ENCODE data around the gene ELP2.

The ELP2 gene

DNA sequence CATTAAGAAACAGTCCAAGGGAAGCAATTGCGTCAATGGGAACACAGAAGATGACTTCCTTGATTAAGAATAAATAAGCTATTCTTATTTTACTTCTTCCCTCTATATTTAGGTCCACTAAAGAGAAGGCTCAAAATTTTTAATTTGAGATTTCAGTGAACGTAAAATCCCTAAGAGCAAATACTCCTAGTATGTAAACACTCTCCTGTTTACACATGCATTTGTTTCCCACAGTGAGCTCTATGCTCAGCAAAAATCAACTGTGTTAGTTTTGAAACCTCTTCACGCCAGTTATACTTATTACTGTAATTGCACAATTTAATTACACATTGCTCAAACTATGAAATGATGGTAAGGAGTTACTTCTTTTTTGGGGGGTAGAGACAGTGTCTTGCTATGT lies 9.4 kb upstream of the ELP2 start:
- DNase-seq (ENCODE audit: low read depth): no peak

DNA sequence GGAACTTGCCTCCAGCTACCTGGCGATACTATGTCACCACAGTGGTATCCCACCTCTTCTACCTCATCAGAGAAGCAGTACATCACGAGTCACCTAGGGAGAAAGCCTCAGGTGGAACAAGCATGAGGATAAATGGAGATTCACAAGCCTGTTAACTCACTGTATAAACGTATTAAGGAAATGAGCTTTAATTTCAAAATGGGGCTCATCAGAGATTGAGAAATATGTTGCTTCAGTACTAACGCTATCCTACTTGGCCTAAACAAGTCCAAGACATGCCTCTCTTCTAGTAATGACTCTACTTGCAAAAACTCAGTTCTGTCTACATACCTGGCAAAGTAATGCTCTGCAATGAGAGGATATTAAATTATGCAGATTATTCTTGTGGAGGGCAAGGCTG lies 4.9 kb upstream of the ELP2 start:
- DNase-seq (ENCODE audit: low read depth): no peak

GRCh38 chr18:36126668-36127067 lies 3.0 kb upstream of the ELP2 start:
- no peak for DNase-seq (ENCODE audit: low read depth)

- DNase-seq (ENCODE audit: low read depth): no peak
These were observed 1.7 kb upstream of the ELP2 start for GRCh38 chr18:36127836-36128529.

GRCh38 chr18:36128530-36128870 lies 1.2 kb upstream of the ELP2 start:
- no peak for DNase-seq (ENCODE audit: low read depth)

GRCh38 chr18:36128907-36129299 lies 796 bp upstream of the ELP2 start:
- DNase-seq (ENCODE audit: low read depth): no peak

- DNase-seq (ENCODE audit: low read depth): no peak
These were observed 536 bp downstream of the ELP2 start for GRCh38 chr18:36130039-36130831.

DNA sequence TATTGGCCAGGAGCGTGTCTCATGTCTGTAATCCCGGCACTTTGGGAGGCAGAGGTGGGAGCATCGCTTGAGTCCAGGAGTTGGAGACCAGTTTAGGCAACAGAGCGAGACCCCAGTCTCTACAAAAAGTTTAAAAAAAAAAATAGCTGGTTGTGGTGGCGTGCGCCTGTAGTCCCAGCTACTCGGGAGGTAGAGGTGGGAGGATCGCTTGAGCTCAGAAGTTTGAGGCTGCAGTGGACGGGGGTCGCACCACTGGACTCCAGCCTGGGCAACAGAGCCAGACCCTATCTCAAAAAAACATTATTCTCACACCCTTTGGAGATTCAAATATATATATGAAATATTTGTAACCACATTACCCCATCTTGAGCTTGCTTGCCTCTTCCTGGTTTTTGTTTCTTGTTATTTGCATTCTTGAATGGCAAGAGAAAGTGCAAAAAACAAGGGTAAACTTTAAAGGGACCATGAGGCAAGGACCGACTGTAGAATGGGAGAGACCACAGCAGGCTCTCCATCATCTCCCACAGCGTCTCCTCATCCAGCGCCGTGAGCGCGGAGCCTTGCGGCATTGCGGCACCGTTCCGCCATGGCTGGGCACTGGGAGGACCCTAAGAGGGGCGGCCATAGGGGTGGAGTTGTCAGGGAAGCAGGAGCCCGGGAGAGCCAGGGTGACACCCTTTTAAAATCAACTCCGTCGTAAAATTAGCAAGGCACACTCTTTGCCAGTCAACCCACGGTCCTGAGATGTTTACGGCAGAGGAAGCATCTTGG lies 1.4 kb downstream of the ELP2 start:
- no peak for DNase-seq (ENCODE audit: low read depth)

GRCh38 chr18:36131692-36132483 lies 2.2 kb downstream of the ELP2 start:
- DNase-seq (ENCODE audit: low read depth): no peak

DNA sequence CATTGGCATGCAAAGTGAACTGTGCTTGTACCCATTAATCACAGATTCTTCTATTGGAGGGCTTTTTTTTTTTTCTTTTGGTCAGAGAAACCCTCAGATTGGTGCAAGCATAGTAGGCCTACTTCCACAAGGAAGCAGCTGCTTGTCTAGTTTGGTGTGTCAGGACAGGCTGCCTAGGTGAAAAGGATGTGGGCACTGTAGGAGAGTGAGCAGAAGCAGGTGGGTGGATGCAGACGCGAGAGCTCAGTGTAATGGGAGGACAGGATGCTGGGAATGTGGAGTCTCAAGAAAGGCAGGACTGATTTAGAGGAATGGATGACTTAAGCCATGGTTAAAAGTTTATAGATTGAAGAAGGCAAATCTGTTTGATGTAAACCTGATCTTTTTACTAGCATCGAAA lies 3.1 kb downstream of the ELP2 start:
- DNase-seq (ENCODE audit: low read depth): no peak

- no peak for DNase-seq (ENCODE audit: low read depth)
These were observed 5.6 kb downstream of the ELP2 start for GRCh38 chr18:36135264-36135663.

DNA sequence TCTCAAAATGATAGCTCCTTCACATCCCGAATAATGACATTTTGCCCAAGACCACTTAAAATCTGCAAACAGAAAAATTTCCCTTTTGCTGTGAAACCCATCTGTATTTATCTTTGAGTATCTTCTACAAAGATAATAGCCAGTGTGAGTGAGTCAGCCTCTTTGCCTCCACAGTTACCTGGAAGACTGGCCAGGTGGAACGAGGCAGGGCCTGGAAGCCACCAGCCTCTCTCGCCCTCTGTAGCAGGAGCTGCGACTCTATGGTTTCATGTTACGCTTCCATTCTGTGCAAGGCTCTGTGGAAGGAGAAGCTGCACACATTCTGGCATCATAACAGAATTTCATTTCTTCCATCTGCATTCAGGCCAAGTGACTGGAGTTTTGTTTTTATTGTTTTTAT lies 9.5 kb downstream of the ELP2 start:
- DNase-seq (ENCODE audit: low read depth): no peak

DNA sequence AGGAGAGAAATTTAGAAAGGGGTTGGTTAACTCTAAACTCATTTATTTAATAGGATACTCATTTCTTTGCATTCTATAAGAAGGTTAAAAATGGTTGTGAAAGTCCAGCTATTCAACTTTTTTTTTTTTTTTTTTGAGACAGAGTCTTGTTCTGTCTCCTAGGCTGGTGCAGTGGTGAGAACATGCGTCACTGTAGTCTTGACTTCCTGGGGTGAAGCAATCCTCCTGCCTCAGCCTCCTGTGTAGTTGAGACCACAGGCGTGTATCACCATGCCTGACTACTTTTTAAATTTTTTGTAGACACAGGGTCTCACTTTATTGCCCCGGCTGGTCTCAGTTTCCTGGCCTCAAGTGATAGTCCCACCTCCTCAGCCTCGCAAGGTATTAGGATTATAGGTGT lies 11.9 kb downstream of the ELP2 start:
- DNase-seq (ENCODE audit: low read depth): no peak

- no peak for DNase-seq (ENCODE audit: low read depth)
These were observed 13.1 kb downstream of the ELP2 start for GRCh38 chr18:36142751-36143150.

DNA sequence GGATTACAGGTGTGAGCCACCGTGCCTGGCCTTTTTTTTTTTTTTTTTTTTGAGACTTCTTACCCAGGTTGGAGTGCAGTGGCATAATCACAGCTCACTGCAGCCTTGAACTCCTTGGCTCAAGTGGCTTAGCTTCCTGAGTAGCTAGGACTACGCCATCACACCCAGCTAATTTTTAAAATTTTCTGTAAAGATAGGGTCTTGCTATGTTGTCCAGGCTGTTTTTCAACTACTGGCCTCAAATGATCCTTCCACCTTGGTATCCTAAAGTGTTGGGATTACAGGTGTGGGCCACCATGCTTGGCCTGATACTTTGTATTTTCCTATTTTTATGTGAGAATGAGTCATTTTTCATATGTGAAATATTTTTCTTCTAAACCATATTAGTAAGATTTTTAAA lies 13.7 kb downstream of the ELP2 start:
- DNase-seq (ENCODE audit: low read depth): no peak

DNA sequence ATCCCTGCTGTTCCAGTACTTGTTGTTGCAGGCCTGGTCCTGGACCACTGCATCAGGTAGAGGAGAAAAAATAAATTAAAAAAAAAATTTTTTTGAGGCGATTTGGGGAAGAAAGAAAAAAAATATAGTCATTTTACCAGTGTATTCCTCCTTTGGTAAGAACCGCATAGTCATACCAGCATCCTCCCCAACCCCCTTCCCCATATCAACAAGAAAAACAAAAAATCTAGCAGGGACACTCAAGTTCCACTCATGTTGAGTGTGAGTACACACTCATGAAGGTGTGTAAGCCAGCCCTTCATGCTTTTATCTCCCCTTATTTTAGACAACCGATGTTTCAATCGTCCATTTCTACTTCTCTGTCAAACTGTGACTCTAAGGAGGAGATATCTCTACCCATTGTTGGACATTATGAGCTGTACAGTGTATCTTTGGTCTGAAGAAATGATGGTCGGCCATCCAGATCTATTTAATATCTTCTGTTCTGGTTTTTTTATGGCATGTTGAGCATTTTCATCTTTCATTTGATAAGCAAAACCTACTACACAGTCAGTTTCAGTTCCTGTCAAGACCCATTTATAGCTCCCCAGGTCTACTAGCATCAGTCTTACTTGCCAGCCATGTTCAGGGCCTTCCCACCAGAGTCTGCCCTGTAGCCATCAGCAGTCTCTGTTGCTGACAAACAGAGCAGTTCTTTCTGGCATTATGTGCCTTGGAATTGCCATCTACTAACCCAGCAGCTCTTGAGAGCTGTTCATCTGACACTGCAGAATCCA lies 20.0 kb downstream of the ELP2 start:
- no peak for DNase-seq (ENCODE audit: low read depth)

DNA sequence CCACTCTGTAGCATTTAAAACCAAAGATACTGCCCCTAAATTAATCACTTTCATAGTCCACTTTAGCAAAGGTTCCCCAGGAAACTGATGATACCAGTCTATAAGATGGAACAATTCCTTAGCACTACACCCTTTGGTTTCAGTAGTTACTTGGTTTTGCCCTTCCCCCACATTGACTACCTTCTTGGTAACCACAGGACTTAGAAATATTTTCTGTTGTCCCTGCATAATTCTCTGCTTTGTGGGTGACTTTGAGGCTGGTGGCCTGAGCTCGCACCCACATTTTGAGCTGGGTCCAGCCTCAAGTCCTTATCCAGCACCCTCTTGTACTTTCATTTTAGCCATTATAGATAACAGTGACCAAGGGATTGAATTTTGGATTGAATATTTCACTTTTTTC lies 23.1 kb downstream of the ELP2 start:
- no peak for DNase-seq (ENCODE audit: low read depth)

DNA sequence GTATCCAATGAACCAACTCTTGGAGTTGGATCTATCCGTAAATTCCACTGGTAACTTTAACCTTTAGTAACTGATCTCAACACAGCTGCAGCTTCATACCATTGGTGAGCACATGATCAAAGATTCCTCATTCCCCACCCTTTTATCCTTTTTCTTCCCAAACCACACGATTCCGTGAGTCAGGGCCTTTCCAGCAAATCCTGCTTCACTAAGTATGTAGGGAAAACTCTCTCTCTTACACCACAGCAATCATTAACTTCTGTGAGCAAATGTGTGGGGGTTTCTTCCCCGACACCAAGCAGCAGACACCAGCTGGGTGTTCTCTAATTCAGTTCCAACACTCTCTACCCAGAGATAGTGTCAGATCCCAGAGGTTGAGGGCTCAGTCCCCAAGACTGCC lies 23.5 kb downstream of the ELP2 start:
- DNase-seq (ENCODE audit: low read depth): no peak

- no peak for DNase-seq (ENCODE audit: low read depth)
These were observed 24.1 kb downstream of the ELP2 start for GRCh38 chr18:36153771-36154170.

GRCh38 chr18:36155851-36156757 lies 26.4 kb downstream of the ELP2 start:
- no peak for DNase-seq (ENCODE audit: low read depth)

- no peak for DNase-seq (ENCODE audit: low read depth)
These were observed 27.7 kb downstream of the ELP2 start for GRCh38 chr18:36157441-36157840.

Data from stimulated activated CD8-positive, alpha-beta memory T cell treated with anti-CD3 and anti-CD28 coated beads, Interleukin-4, amount 100 ng/mL, for 24 hours (primary cell).